HG02852 (cell line): ENCODE data around the gene AMMECR1L.
"Not testable (repeated sequence)": the region's sequence is repeated elsewhere in the genome, so short reads cannot be mapped to it uniquely, and the experiment has no call there.

ENCODE experiments used
- ATAC-seq: cut with Tn5 transposase; IDR thresholded peaks from one replicate; pipeline ENCODE4 v1.9.1; 2021; ENCODE audit warnings: mild to moderate bottlenecking, moderate library complexity; ENCODE audit not compliant: unreplicated experiment

AMMECR1L gene

DNA sequence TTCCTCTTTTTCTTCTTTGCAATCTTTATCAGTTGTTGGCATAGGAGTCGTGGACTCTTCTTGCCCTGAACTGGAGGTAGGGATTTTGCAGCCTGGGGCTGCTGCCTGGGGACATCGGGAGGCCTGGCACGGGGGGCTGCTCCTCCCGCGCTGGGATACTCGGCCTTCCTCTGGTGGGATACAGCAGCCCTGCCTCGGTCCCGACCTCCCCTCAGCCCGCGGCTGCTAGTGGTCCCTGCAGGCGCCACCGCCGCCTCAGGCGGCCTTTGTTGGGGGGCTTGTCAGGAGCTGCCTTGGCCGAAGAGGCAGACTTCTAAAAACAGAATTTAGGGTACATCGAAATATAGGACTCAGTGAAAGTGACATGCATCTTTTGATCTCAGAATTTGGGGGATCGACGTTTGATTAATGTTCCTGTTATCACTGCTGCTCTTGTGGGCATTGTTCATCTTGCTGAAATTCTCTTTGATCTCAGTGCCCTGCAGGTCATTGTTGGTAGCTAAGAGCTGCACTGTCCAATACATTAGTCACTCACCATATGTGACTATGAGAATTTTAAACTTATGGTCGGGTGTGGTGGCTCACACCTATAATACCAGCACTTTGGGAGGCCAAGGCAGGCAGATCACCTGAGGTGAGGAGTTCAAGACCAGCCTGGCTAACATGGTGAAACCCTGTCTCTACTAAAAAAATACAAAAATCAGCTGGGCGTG, 44.1 kb downstream of the AMMECR1L start:
- no peak for ATAC-seq

DNA sequence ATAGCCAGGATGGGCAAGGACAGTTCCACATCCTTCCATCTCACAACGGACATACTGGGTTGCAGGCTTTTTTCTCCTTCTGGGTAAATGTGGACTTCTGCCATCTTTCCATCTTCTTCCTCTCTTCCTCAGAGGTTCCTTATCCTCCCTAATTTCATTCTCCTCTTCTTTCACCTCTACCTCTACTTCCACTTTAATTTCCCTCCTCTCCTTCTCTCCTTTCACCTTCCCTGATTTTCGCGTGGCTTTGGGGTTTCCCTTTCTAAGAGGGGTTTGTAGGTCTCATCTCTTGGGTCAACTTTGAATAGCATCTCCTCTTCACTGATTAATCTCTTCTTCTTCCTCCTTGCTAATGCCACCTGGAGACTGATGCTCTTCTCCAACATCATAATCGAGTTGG, 44.9 kb downstream of the AMMECR1L start:
- no peak for ATAC-seq

DNA sequence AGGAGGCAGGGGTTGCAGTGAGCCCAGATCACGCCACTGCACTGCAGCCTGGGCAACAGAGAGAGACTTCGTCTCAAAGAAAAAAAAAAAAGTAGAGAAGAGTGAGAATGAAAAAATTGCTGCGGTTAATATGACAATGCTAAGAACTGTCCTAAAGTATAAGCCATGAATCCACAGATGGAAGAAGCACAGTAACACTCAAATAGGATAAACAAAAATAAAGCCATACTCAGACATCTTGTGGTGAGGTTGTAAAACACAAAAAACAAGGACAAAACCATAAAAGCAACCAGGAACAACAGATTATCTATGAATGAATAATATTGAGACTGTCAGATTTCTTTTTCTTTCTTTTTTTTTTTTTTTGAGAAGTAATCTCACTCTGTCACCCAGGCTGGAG, 50.8 kb downstream of the AMMECR1L start:
- no peak for ATAC-seq

DNA sequence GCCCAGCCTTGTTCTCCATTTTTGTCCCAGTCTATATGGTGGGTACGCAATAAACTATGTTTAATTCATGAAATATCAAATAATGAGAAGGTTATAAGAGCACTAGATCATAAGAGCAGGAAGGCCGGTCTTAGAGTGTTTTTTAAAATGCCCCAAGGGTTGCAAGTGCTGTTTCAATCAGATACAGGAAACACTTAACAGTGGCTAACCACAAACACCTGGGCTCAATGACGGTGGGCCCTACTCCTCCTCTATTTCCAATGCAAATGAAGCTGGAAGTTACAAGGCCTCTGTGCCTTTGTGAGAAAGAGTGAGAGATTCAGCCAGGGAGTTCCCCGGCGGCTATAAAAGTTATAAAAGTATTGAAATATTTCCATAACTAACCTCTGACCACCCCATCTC, 55.9 kb downstream of the AMMECR1L start:
- ATAC-seq, result peak; percentile 99

DNA sequence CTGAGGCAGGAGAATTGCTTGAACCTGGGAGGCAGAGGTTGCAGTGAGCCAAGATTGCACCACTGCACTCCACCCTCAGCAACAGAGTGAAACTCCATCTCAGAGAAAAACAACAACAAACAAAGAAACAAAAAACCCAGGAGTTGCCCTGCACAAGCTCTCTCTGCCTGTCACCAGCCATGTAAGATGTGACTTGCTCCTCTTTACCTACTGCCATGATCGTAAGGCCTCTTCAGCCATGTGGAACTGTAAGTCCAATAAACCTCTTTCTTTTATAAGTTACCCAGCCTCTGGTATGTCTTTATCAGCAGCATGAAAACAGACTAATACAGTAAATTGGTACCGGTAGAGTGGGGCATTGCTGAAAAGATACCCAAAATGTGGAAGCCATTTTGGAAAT, 59.0 kb downstream of the AMMECR1L start:
- ATAC-seq, result not testable (repeated sequence)

DNA sequence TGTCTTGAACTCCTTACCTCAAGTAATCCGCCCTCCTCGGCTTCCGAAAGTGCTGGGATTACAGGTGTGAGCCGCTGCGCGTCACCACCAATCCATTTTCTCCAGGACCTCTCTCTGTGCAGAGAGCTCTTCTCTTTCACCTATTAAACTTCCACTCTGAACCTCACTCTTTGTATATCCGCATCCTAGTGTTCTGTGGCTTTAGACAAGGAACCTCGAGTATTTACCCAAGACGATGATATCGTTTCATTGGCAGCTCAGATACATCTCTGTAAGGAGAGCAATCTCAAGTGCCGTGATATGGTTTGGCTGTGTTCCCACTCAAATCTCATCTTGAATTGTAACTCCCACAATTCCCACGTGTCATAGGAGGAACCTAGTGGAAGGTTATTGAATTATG, 59.7 kb downstream of the AMMECR1L start:
- ATAC-seq, result no peak

DNA sequence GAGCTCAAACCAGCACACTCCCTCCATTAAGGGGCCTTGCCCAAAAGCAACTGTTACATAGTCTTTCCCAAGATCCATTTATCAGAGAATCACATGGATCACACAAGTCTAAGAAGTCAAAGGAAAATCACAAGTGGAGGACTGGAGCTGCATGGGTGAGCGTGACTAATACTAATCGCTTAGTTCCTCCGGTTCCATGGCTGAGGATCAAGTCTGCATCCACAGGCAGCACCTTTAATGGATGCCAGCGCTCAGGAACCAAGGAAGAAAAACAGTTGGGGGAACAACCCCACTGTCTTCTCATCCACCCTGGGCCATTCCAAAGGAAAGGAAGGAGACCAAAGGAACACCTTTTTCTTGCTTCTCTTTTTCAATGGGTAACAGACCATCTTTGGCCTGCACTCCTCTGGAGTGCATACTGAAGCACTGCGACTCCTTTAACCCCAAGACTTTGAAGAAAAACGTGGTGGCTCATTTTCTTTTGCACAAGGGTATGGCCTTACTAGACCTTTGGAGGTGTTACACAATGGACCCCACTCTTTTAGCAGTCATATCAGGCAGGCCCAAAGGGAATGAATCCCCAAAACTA, 65.6 kb downstream of the AMMECR1L start:
- no peak for ATAC-seq

DNA sequence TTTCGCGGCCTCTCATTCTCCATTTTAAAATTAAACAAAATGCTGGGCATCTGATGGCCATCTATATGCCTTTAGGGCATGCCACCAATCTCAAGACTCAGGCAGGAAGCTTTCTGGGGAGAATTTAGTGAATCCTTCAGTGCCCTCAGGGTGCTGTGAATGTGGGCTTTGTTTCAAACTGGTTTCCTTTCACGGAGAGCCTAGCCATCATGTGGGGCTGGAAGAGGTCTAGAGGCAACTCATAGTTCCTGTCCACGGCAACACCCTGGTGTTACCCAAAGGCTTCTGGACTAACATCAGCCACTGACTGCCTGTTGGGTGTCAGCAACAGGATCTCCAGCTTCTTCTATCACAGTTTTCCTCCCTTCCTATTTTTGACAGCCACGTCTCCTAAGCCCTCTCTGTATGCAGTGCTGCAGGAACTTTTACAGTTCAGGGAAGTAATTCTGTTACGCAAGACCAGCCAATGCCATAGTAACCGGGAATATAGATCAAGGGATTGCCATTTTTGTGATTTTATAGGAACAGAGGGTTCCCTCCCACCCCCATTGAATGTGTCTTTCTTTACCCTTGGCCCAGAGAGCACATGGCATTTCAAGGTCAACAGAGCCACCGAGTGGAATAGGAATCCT, 66.8 kb downstream of the AMMECR1L start:
- no peak for ATAC-seq

DNA sequence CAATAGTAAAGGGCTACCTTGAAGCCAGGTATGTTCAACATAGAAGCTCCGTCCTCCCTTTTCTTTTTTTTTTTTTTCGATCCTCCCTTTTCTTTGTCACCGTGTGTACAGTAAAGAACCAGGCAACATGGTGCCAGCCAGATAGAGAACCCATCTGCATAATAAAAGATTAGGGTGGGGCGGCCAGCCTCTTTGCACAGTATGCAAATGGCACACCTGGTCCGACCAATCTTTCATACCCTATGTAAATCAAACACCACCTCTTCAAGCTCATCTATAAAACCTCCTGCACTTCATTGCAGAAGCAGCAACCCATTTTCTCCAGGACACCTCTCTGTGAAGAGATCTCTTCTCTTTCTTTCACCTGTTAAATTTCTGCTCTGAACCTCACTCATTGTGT, 67.5 kb downstream of the AMMECR1L start:
- ATAC-seq, result no peak

- ATAC-seq, result no peak
Measured at GRCh38 chr2:127814677-127815076, 71.1 kb downstream of the AMMECR1L start.

- ATAC-seq, result not testable (repeated sequence)
Measured at GRCh38 chr2:127812441-127812840, 73.3 kb downstream of the AMMECR1L start.
